K562 (cell line): Measurements from ENCODE around the gene HTR3E. TPM values are rescaled to one million over a fixed set of nuclear protein-coding genes. Genes with fewer than 3 reads are reported as not detected.

Source experiments
- CHD2 ChIP-seq: IDR thresholded peaks from 2 replicates; pipeline ENCODE4 v1.6.1; 2011; ENCODE audit warnings: low read depth, low read length
- CSDE1 ChIP-seq, 2 experiments: fragments of 450-650 bp; IDR thresholded peaks; 2 replicates each; pipeline ENCODE4 v1.6.1; 2016; ENCODE audit warnings: mild to moderate bottlenecking in 1 of 2
- HINFP ChIP-seq: fragments of 450-650 bp; conservative IDR thresholded peaks from 2 replicates; pipeline ENCODE4 v1.6.1; 2016; ENCODE audit warnings: missing genetic modification characterization, low read depth, mild to moderate bottlenecking, control low read depth, missing compliant biosample characterization
- IRF9 ChIP-seq: fragments of 450-650 bp; IDR thresholded peaks from 2 replicates; pipeline ENCODE4 v1.6.1; 2016; ENCODE audit warnings: missing biosample characterization, missing genetic modification characterization
- L3MBTL2 ChIP-seq: fragments of 450-650 bp; IDR thresholded peaks from 2 replicates; pipeline ENCODE4 v1.6.1; 2016; ENCODE audit warnings: mild to moderate bottlenecking, moderate library complexity
- MYNN ChIP-seq, 2 experiments: sonication (generic); formaldehyde crosslinking in 1 of 2; IDR thresholded peaks; 2 replicates each; pipeline versions ENCODE4 v1.5.0 to v1.6.1; 2016 to 2020; ENCODE audit warnings: antibody characterized with exemption in 1 of 2, missing genetic modification reagents in 1 of 2
- NFATC3 ChIP-seq: fragments of 450-650 bp; IDR thresholded peaks from 2 replicates; pipeline ENCODE4 v1.6.1; 2017; ENCODE audit warnings: mild to moderate bottlenecking
- NONO ChIP-seq, 2 experiments: fragments of 200-400 bp in 1 of 2; fragments of 450-650 bp in 1 of 2; formaldehyde crosslinking in 1 of 2; IDR thresholded peaks; 2 replicates each; pipeline ENCODE4 v1.6.1; 2017; ENCODE audit warnings: low read depth in 2 of 2, mild to moderate bottlenecking in 2 of 2, moderate library complexity in 2 of 2, low read length in 1 of 2
- RHOXF2B ChIP-seq: fragments of 250-450 bp; sonication (Bioruptor Pico); conservative IDR thresholded peaks from 2 replicates; pipeline ENCODE4 v1.5.1; 2021
- RNF219 ChIP-seq: fragments of 250-450 bp; sonication (Bioruptor Pico); IDR thresholded peaks from 2 replicates; pipeline ENCODE4 v1.5.0; 2022; ENCODE audit warnings: mild to moderate bottlenecking
- SETDB1 ChIP-seq: IDR thresholded peaks from one replicate; pipeline ENCODE4 v1.6.1; 2012; ENCODE audit warnings: low read length, control low read depth, inconsistent platforms
- SRSF7 ChIP-seq: fragments of 200-400 bp; formaldehyde crosslinking; optimal IDR thresholded peaks from 2 replicates; pipeline ENCODE3; 2017; ENCODE audit warnings: mild to moderate bottlenecking, low read depth, low read length
- TEAD2 ChIP-seq: fragments of 450-650 bp; IDR thresholded peaks from 2 replicates; pipeline ENCODE4 v1.6.1; 2016; ENCODE audit warnings: missing genetic modification characterization, control low read depth, missing compliant biosample characterization
- UBTF ChIP-seq, 2 experiments: IDR thresholded peaks; 2 replicates each; pipeline ENCODE4 v1.6.1; 2012; ENCODE audit warnings: improper control_type of control experiment in 2 of 2, low read depth in 2 of 2, low read length in 2 of 2, borderline replicate concordance in 1 of 2
- ZBTB7A ChIP-seq: IDR thresholded peaks from 2 replicates; pipeline ENCODE4 v1.6.1; 2011; ENCODE audit warnings: low read depth, mild to moderate bottlenecking, low read length, moderate library complexity, borderline replicate concordance; ENCODE audit not compliant: control insufficient read depth
- ZNF165 ChIP-seq: fragments of 250-450 bp; sonication (Bioruptor Pico); IDR thresholded peaks from 2 replicates; pipeline ENCODE4 v1.4.0; 2020; ENCODE audit warnings: borderline replicate concordance
- ZNF239 ChIP-seq: fragments of 250-450 bp; sonication (Bioruptor Pico); IDR thresholded peaks from 2 replicates; pipeline ENCODE4 v1.4.0; 2020; ENCODE audit warnings: mild to moderate bottlenecking
- ZNF717 ChIP-seq: fragments of 250-450 bp; sonication (Bioruptor Pico); IDR thresholded peaks from 2 replicates; pipeline ENCODE4 v1.5.0; 2021
- polyA plus RNA-seq, 8 experiments: library from polyadenylated mRNA; depleted of rRNA in 4 of 8; stranded (reverse) in 5 of 8; unstranded in 3 of 8; fragments of >200 nt; fragmentation: Nextera tagmentation in 2 of 8; fragmentation: Illumina TruSeq in 1 of 8; extraction: Ambion mirVana in 2 of 8; extraction: Trizol in 1 of 8; gene quantifications; 2 replicates each; pipeline versions ENCODE4 v1.2.1 to v1.2.3, GENCODE V29; 2011 to 2014; ENCODE audit warnings: inconsistent platforms in 1 of 8, missing spikeins in 1 of 8
- total RNA-seq, 7 experiments: library from RNA; depleted of rRNA in 6 of 7; stranded (reverse); fragments of >200 nt in 6 of 7; fragmentation: Illumina TruSeq in 2 of 7; extraction: Trizol in 2 of 7; gene quantifications; 2 replicates each; pipeline versions ENCODE4 v1.2.1 to v1.2.3, GENCODE V29; 2011 to 2021; ENCODE audit warnings: low replicate concordance in 1 of 7
- TF ChIP-seq, protein P1 (sequence below): IDR thresholded peaks from 2 replicates; pipeline ENCODE4 v1.6.1; 2016; ENCODE audit warnings: missing genetic modification characterization, missing compliant biosample characterization

Gene HTR3E
- total and polyA plus RNA-seq, 9 of the 15 experiments (the other 6 are each of a cell fraction or from before 2014, with no cell fraction given), result not detected

DNA sequence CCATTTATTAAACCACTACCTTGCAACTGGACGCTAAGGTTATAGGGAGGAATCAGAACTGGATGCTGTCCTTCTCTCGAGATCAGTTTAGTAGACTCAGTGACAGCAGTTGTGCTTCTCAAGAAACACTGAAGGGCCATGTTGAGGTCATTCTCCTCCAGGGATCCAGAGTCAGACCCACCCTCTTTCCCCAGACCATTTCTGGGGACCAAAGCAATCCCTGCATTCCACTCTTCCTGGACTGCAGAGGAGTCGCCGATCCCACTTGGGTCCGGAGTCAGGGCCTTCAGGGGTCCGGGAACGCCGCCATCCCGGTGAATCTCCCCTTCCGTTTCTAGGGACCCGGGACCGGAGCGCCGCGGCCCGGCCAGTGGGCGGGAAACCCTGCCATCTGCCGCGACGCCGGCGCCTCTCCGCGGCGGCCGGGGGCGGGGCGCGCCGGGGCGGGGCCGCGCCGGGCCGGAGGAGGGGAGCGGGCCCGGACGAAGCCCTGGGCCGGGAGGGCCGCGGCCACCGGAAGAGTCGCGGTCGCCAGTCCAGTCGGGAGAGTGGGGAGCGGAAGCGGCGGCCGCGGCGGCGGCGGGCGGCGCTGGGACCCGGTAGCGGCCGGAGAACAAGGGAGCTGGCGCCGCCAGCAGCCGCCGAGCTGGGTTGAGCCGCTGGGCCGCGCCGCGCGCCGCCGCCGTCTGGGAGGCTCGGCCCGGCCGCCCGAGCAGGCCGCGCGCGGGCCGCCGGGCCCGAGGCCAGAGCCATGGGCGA lies 58.2 kb downstream of the HTR3E start, which contains the start of gene DVL3 (continued):
- TF ChIP-seq, protein P1, sequence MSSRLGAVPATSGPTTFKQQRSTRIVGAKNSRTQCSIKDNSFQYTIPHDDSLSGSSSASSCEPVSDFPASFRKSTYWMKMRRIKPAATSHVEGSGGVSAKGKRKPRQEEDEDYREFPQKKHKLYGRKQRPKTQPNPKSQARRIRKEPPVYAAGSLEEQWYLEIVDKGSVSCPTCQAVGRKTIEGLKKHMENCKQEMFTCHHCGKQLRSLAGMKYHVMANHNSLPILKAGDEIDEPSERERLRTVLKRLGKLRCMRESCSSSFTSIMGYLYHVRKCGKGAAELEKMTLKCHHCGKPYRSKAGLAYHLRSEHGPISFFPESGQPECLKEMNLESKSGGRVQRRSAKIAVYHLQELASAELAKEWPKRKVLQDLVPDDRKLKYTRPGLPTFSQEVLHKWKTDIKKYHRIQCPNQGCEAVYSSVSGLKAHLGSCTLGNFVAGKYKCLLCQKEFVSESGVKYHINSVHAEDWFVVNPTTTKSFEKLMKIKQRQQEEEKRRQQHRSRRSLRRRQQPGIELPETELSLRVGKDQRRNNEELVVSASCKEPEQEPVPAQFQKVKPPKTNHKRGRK (tag), result no peak
- TF ChIP-seq HINFP (tag) (peak; percentile 97), SETDB1 (no peak), ZNF165 (CRISPR knock-in tag) (no peak), L3MBTL2 (peak; percentile 88), MYNN (IDR thresholded peaks at IDR 0.05) (no peak), MYNN (CRISPR knock-in tag; IDR thresholded peaks at IDR 0.05) (no peak), NFATC3 (no peak), UBTF (IDR thresholded peaks at IDR 0.05; ENCODE audit: borderline replicate concordance in 1 of 2, low read depth in 2 of 2, low read length in 2 of 2) (peak in 1 of 2 experiments; percentile 67; a peak in 2 of 4 replicates), TEAD2 (no peak), ZNF239 (CRISPR knock-in tag) (no peak), RNF219 (CRISPR knock-in tag) (no peak), CHD2 (0 out of 2 replicates have a peak, but pooled peaks have one; percentile 18), ZNF717 (CRISPR knock-in tag) (no peak), RHOXF2B (no peak), ZBTB7A (no peak), IRF9 (tag) (no peak), SRSF7 (no peak), NONO (IDR thresholded peaks at IDR 0.05; ENCODE audit: low read depth in 2 of 2, low read length in 1 of 2) (no peak; a peak in 1 of 4 replicates), CSDE1 (IDR thresholded peaks at IDR 0.05) (no peak)
